Right lobe of liver (tissue), 6 donors: Measurements from ENCODE around the gene ADNP2. TPM values are rescaled to one million over a fixed set of nuclear protein-coding genes. Genes with fewer than 3 reads are reported as not detected.
A peak's percentile ranks its signal among the peaks of the same experiment; 100 is the strongest.

ENCODE experiments used
- ATAC-seq, 4 donors: fragments of 200-7000 bp; cut with Tn5 transposase; one replicate each; pipeline ENCODE4 v1.9.1; 2020; ENCODE audit warnings: mild to moderate bottlenecking in 4 of 4, moderate library complexity in 4 of 4
- DNase-seq, 3 donors: peaks; one replicate each; pipeline ENCODE4 v3.0.0-alpha.2; 2020
- H3K27ac ChIP-seq, 3 donors: fragments of 200-600 bp; one replicate each; pipeline ENCODE4 v1.8.0; 2022
- H3K27me3 ChIP-seq, 2 donors: fragments of 200-600 bp; one replicate each; pipeline ENCODE4 v1.8.0; 2022
- H3K36me3 ChIP-seq, 4 donors: fragments of 200-600 bp; sonication (generic) in 1 of 4; one replicate each; pipeline versions ENCODE4 v1.5.1 to v1.8.0; 2017 to 2022; ENCODE audit warnings: control low read depth in 1 of 4
- H3K4me1 ChIP-seq, 4 donors: fragments of 200-600 bp; sonication (generic) in 1 of 4; one replicate each; pipeline versions ENCODE4 v1.5.1 to v1.8.0; 2017 to 2022; ENCODE audit warnings: control low read depth in 1 of 4
- H3K4me3 ChIP-seq, 3 donors: fragments of 200-600 bp; one replicate each; pipeline ENCODE4 v1.8.0; 2022
- H3K9me3 ChIP-seq, 4 donors: fragments of 200-600 bp; sonication (generic) in 1 of 4; one replicate each; pipeline versions ENCODE4 v1.5.1 to v1.8.0; 2017 to 2022; ENCODE audit warnings: control low read depth in 1 of 4
- POLR2A ChIP-seq: fragments of 450-650 bp; IDR thresholded peaks from one replicate; pipeline ENCODE4 v1.6.1; 2017; ENCODE audit warnings: antibody characterized with exemption, mild to moderate bottlenecking
- WGBS: methylation state at CpG from one replicate; pipeline ENCODE4 v1.1.6; 2018; ENCODE audit warnings: low coverage, low lambda C conversion rate; ENCODE audit not compliant: insufficient coverage; ENCODE audit errors: missing lambda C conversion rate; 5-methylcytosine and 5-hydroxymethylcytosine counted together
- intact Hi-C, 2 donors: fragments of 100-400 bp; cut with DNase I; formaldehyde crosslinking; loops; one replicate each; pipeline versions ENCODE4 v1.11.2 to v1.14.1; 2022
- total RNA-seq, 6 experiments: library from RNA; depleted of rRNA in 2 of 6; stranded (reverse); fragments of >200 nt in 2 of 6; fragmentation: NEBNext Ultra II Directional in 3 of 6; extraction: Animal tissue kit (Norgen Biotek cat#: 25700) in 3 of 6; gene quantifications; one replicate each; pipeline versions ENCODE4 v1.1.0 to v1.2.4, GENCODE V29; 2016 to 2023
- TF ChIP-seq, protein P1 (sequence below), 4 donors: fragments of 200-600 bp in 3 of 4; fragments of 450-650 bp in 1 of 4; IDR thresholded peaks; one replicate each; pipeline versions ENCODE4 v1.5.1 to v1.8.0; 2016 to 2022; ENCODE audit warnings: antibody characterized with exemption in 4 of 4, mild to moderate bottlenecking in 2 of 4
- donor health status: DM: no; HTN: yes; CAD: no.
- donor health status: DM: no; HTN: no; CAD: no.
- donor health status: DM: no; HTN: no; CAD: no.
- donor health status: DM: no; HTN: yes; CAD: no.
- donor health status: DM: no; HTN: yes; CAD: no.

ADNP2 gene
- total RNA-seq, 6 experiments from 2014 or later = 4.4 to 9.9 (median 7.7) TPM

DNA sequence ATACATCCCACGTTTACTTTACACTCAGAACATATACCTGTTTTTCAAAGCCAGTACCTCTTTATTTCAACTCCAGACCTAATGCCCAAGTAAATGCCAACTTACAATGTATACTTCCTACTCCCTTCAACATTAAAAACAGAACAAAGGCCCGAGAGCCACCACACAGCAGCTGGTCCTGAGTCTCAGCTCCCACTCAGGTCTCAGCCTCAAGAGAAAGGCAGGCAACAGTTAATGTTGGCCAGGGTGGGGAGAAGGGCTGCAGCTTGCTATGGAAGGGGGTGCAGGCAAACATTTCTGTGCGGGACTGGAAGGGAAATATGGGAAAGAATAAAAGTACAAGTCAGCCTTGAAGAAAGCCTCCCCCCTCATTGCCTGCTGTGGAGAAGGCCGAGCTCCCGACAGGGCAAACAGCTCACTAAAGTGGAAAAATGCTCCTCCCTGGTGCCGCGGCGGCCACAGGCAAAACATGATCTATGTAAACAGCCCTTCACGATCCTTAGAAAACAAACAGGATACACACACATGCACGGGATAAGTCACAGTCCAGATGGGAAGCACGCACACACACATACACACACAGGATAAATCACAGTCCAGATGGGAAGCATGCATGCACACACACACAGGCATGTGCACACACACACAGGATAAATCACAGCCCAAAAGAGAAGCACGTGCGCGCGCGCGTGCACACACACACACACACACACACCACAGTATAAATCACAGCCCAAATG lies 67.4 kb downstream of the ADNP2 start:
- TF ChIP-seq, protein P1, sequence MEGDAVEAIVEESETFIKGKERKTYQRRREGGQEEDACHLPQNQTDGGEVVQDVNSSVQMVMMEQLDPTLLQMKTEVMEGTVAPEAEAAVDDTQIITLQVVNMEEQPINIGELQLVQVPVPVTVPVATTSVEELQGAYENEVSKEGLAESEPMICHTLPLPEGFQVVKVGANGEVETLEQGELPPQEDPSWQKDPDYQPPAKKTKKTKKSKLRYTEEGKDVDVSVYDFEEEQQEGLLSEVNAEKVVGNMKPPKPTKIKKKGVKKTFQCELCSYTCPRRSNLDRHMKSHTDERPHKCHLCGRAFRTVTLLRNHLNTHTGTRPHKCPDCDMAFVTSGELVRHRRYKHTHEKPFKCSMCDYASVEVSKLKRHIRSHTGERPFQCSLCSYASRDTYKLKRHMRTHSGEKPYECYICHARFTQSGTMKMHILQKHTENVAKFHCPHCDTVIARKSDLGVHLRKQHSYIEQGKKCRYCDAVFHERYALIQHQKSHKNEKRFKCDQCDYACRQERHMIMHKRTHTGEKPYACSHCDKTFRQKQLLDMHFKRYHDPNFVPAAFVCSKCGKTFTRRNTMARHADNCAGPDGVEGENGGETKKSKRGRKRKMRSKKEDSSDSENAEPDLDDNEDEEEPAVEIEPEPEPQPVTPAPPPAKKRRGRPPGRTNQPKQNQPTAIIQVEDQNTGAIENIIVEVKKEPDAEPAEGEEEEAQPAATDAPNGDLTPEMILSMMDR (IDR thresholded peaks at IDR 0.05) = no peak
- TF ChIP-seq POLR2A = no peak
- no peaks in the 10 kb centered on the region for H3K27me3 ChIP-seq
- H3K4me1 ChIP-seq = no peaks in the 10 kb centered on the region
- intact Hi-C loops = no loop called here
- no peak overlapping the region for H3K4me3 ChIP-seq
- WGBS = 57% methylated on average over 14 of the region's 17 CpGs
- no peaks in the 10 kb centered on the region for H3K9me3 ChIP-seq
- H3K27ac ChIP-seq = no peak overlapping the region
- ATAC-seq = peak; percentile 28 to 31 (median 28)
- no peak for DNase-seq
- no peaks in the 10 kb centered on the region for H3K36me3 ChIP-seq

DNA sequence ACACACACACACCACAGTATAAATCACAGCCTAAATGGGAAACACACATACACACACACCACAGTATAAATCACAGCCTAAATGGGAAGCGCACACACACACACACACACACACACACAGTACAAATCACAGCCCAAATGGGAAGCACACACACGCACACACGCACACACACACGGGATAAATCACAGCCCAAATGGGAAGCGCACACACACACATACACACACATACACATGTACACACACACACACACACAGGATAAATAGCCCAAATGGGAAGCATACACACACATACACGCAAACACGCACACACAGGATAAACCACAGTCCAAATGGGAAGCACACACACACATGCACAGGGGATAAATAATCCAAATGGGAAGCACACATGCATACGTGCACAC lies 68.1 kb downstream of the ADNP2 start:
- intact Hi-C loops = no loop called here
- no peak for ATAC-seq

DNA sequence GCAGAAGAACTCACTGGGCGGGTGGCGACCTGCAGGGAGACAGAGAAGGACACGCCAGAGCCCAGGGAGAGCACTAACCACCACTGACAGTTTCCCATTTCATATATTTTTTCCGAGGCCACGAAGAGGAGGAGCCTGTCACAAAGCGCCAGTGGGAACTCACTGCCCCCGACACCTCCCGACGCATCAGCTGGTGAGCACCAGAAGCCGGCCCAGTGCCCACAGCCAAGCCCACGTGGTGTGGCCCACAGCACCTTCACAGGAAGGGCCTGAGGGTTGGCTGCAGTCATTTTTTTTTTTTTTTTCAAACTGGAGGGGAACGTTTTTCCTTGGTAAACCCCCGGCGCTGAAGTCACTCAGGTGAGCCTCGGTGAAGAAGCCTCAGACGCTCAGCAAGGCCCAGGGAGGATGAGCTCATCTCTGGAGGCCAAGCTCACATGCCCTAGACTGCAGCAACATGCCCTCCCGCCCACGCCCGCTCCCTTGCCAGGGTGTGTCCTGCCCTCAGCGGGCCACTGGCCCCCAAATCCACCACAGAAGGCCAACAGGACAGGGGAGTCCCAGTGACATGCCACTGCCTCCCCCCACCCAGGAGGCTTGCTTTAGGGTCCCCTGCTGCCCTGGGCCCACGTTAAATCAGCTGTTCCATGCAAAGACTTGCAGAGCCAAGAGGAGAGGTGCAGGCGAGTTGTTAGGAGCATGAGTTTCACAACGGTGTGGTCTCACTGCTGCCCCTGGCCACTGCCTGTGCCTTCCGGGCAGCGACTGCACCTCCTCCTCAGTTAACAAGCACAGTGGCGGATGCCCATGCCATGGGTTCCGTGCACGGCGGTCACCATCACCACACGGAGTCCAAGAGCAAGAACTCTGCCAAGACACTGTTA lies 70.1 kb downstream of the ADNP2 start:
- TF ChIP-seq POLR2A = no peak
- TF ChIP-seq, protein P1 (IDR thresholded peaks at IDR 0.05) = no peak
- Histone ChIP-seq H3K4me3 (no peak overlapping the region), H3K36me3 (no peaks in the 10 kb centered on the region), H3K27me3 (no peaks in the 10 kb centered on the region), H3K9me3 (no peaks in the 10 kb centered on the region), H3K4me1 (no peaks in the 10 kb centered on the region), H3K27ac (no peak overlapping the region)
- ATAC-seq = no peak
- DNase-seq = no peak
- 82% methylated on average over 14 of the region's 30 CpGs for WGBS
- intact Hi-C loops = no loop called here

More for the DNA sequence above, 68.1 kb downstream of the ADNP2 start:
- Histone ChIP-seq H3K4me1 (no peaks in the 10 kb centered on the region), H3K36me3 (no peaks in the 10 kb centered on the region), H3K27ac (no peak overlapping the region), H3K4me3 (no peak overlapping the region), H3K9me3 (no peaks in the 10 kb centered on the region), H3K27me3 (no peaks in the 10 kb centered on the region)
- no peak for TF ChIP-seq POLR2A
- TF ChIP-seq, protein P1 (IDR thresholded peaks at IDR 0.05) = no peak
- 82% methylated on average over 5 of the region's 8 CpGs for WGBS
- no peak for DNase-seq

DNA sequence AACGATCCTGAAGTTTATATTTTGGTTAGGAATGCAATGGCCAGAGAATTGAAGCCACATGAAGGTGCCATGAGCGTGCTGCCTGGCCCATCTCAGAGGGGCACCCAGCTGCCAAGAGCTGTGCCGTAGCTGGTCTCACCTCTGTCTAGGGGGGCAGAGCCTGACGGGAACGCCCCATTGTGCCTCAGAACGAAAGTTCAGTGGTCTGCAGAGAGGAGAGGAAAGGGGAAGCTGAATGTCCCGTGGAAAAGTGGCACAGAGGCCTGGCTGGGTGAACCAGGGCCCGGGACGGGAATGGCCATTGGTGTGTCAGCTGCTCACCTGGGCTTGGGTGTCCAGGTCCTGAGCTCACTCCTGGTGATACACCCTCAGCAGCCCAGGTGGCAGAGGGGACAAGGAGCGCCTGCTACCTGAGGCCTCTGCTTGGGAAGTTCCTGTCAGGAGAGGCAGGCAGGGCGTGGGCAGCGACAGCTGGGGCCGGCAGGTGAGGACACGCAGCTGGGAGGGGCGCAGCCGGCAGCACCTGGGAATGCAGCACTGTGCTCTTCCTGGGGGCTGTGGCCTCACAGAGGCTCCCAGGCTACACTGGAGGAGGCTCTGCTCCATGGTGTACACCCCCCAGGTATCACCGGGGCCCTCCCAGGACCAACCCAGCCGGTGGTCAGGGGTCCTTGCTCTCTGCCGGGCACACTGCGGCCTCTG lies 70.9 kb downstream of the ADNP2 start:
- 82% methylated on average over 7 of the region's 20 CpGs for WGBS
- H3K36me3 ChIP-seq = no peaks in the 10 kb centered on the region
- H3K27me3 ChIP-seq = no peaks in the 10 kb centered on the region
- H3K27ac ChIP-seq = no peak overlapping the region
- H3K9me3 ChIP-seq = no peaks in the 10 kb centered on the region
- TF ChIP-seq POLR2A = no peak
- TF ChIP-seq, protein P1 (IDR thresholded peaks at IDR 0.05) = no peak
- no peak overlapping the region for H3K4me3 ChIP-seq
- no peak for DNase-seq
- ATAC-seq = no peak
- no peaks in the 10 kb centered on the region for H3K4me1 ChIP-seq
- intact Hi-C loops = no loop called here
